ENCODE data around the gene IER5L.
A peak's percentile ranks its signal among the peaks of the same experiment; 100 is the strongest.
"Not testable (repeated sequence)": the region's sequence is repeated elsewhere in the genome, so short reads cannot be mapped to it uniquely, and the experiment has no call there.

The IER5L gene

GRCh38 chr9:129138144-129138462, 40.0 kb downstream of the IER5L start:
- DNase-seq: no peak

- DNase-seq: no peak
These were observed 40.5 kb downstream of the IER5L start for GRCh38 chr9:129137292-129138143.

- no peak for DNase-seq
These were observed 41.5 kb downstream of the IER5L start for GRCh38 chr9:129136446-129137035.

DNA sequence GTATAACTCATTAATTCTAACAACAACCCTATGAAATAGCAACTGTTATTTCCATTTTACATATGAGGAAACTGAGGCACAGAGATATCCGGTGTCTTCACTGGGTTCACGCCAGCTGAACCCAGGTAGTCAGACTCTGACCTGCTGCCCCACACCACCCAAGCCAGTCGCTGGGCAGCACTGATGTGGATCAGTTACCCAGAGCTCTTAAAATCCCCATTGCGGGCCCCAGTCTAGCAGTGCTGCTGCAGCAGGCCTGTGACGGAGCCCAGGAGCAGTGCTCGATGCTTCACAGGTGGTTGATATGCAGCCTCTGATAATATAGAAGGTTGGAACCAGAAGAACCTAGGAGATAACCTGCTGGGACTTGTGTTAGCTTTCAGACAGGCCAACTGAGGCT, 42.6 kb downstream of the IER5L start:
- no peak for DNase-seq

- no peak for DNase-seq
These were observed 45.0 kb downstream of the IER5L start for GRCh38 chr9:129133082-129133481.

DNA sequence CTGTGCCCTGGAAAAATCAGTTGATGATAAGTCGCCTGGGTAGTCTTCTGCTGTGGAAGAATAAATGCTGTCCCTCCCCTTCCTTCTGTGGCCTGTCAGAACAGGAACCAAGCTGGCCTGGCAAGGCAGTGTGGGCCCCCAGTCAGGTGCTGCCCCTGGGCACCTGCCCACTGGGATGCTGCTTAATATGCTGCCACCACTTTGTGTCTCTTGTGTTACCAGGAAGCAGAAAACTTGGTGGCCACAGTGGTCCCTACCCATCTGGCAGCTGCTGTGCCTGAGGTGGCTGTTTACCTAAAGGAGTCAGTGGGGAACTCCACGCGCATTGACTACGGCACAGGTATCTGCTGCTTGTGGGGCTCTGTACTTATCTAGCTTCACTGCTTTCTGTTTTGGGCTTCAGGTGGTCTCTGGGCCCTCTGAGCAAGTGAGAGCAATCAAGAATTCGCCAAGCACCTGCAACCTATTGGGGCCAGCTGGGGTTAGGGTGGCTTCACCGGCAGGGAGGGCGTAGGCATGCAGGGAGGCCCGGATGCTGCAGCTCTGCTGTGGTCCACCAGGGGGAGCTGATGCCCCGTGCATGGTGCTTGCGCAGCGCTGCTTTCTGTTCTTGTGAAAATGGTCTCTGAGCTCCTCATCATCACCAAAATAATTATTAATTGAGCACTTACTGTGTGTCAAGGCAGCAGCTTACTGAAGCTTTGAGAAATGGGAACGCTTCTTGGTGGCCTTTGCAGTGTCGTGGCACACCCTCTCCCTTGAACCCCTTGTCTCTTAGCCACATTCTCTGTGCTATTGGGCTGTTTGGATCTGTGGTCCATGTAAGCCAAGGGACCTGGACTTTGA, 46.5 kb downstream of the IER5L start:
- DNase-seq: peak; percentile 22 to 58

DNA sequence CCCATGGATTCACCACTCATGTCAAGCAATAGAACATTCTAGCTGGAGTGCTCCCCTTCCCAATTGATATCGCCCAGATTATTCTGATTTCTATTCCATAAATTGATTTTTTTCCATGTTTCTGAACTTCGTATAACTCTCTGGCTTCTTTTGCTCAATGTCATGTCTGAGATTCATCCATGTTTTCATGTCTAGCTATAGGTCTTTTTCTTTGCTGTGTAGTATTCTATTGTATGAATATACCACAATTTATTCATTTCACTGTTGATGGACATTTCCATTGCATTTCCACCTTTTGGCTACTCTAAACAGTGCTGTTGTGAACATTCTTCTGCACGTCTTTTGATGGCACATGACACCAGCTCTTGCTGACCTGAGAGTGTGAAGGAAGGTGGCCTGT, 47.3 kb downstream of the IER5L start:
- no peak for DNase-seq

DNA sequence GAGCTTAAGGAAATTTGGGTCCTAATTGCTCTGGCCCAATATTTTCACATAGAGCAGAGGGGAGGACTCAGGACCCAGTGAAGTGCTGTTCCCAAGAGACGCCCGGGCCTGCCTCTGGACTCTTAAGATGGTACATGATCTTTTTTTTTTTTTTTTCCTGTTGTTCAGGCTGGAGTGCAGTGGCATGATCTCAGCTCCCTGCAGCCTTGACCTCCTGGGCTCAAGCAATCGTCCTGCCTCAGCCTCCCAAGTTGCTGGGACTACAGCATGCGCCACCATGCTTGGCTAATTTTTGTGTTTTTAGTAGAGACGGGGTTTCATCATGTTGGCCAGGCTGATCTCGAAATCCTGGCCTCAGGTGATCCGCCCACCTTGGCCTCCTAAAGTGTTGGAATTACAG, 47.8 kb downstream of the IER5L start:
- DNase-seq: not testable (repeated sequence)

DNA sequence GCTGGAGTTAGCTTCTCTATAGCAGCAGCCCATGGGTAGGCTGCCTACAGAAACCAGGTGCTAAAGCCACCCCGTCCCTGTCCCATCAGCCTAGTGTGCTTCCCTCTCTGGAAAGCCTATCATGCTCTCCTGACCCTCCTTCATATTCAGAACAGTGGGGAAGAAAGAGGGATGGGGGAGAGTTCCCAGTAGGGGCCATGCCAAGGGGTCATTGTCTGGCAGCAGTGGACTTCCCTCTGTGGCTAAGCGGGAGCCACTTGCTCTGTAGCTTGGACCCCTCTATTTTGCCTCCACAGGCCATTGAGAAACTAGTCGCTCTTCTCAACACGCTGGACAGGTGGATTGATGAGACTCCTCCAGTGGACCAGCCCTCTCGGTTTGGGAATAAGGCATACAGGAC, 49.4 kb downstream of the IER5L start:
- no peak for DNase-seq

- DNase-seq: no peak
These were observed 51.1 kb downstream of the IER5L start for GRCh38 chr9:129126749-129127618.

Data from SHP77 (cell line).